Measurements from ENCODE around the gene PTPN14.

DNA sequence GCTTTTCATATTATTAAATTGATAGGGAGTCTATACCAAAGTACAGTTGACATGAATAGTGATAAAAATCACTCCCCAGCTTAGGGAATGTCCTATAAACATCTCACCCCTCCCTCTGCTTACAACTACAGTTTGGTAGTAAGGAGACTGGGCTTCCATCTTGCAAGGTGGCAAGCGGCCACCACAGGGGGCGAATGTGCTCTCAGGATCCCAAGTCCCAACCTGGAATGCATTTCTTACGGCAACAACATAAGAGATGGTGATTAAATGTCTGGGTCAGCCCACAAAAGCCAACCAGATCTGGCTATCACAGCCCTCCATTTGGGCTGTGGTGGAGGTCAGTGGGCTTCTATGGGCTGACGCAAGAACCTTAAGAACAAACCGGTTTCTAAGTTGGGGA, 202.4 kb downstream of the PTPN14 start:
- TF ChIP-seq CTCF (IDR thresholded peaks at IDR 0.05; ENCODE audit: low read depth, low read length) (no peak), EZH2phosphoT487 (IDR thresholded peaks at IDR 0.05; ENCODE audit: low read depth) (no peak)
